ENCODE measurements around the gene PTPRT. TPM values are rescaled to one million over a fixed set of nuclear protein-coding genes. Genes with fewer than 3 reads are reported as not detected.

PTPRT gene
- polyA plus RNA-seq, 1 donor, result 0.78 TPM

- H3K4me3 ChIP-seq (ENCODE audit: low read length), result no peak overlapping the region
- no peak for DNase-seq
- WGBS (ENCODE audit: insufficient coverage, low lambda C conversion rate), result no CpG with 5 or more reads among the region's 4 CpGs
Observed at GRCh38 chr20:42026599-42026998, 1163.1 kb downstream of the PTPRT start.

GRCh38 chr20:42024653-42025052 lies 1165.1 kb downstream of the PTPRT start:
- peak in 1 of 2 donors; percentile 36 for DNase-seq
- no peaks in the 10 kb centered on the region for H3K9me3 ChIP-seq (ENCODE audit: control insufficient read depth, low read depth, low read length)
- no peaks in the 10 kb centered on the region for H3K36me3 ChIP-seq (ENCODE audit: control insufficient read depth, insufficient read depth, low read length)
- no peaks in the 10 kb centered on the region for H3K27me3 ChIP-seq (ENCODE audit: control insufficient read depth, insufficient read depth, low read length)
- no CpG with 5 or more reads among the region's 5 CpGs for WGBS (ENCODE audit: insufficient coverage, low lambda C conversion rate)
- no peak overlapping the region for H3K27ac ChIP-seq (ENCODE audit: low read length)
- H3K4me3 ChIP-seq (ENCODE audit: low read length), result no peak overlapping the region
- H3K4me1 ChIP-seq (ENCODE audit: control insufficient read depth, insufficient read depth, low read length), result no peaks in the 10 kb centered on the region

More at GRCh38 chr20:42026599-42026998, 1163.1 kb downstream of the PTPRT start:
- no peaks in the 10 kb centered on the region for H3K9me3 ChIP-seq (ENCODE audit: control insufficient read depth, low read depth, low read length)
- no peak overlapping the region for H3K27ac ChIP-seq (ENCODE audit: low read length)
- no peaks in the 10 kb centered on the region for H3K27me3 ChIP-seq (ENCODE audit: control insufficient read depth, insufficient read depth, low read length)
- no peaks in the 10 kb centered on the region for H3K36me3 ChIP-seq (ENCODE audit: control insufficient read depth, insufficient read depth, low read length)
- H3K4me1 ChIP-seq (ENCODE audit: control insufficient read depth, insufficient read depth, low read length), result no peaks in the 10 kb centered on the region
